Measurements from ENCODE around the gene BPI.

The BPI gene

DNA sequence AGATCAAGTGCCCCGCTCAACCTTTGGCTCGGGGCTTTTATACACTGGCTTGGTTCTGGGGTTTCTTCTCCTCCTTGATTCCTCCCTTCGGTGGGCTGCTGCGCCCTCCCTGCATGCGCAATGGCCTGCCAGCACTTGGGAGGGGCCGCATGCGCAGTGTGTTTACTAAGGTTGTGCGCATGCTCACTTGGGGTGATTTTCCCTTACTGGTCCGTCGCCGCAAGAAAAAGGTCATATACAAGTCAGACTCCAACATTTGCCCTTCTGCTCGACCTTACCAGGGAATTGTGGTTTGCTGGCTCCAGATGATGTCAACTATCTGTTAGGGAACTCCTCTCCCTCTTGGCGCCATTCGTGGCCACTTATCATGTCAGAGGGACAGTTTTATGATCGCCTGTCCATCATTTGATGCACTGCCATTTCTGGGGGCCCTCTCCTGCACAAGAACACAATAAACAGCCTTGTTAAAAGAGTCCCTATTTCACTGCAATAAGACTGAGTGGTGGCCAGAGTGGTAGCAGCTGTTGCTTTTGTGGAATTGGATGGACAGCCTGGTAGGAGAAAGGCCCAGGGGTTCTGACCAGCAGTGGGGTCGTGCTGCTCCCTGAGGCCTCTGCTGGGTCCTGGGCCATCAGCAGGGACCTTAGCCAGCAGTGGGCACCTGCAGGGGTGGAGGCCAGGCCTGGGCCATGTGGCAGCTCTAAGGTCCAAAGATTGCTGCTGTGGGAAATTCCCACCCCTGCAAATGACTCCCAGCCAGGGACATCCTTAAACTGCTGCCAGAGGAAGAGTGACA, 39.6 kb downstream of the BPI start:
- no peaks in the 10 kb centered on the region for H3K27me3 ChIP-seq (ENCODE audit: control insufficient read depth, insufficient read depth, low read length)
- no peak overlapping the region for H2AFZ ChIP-seq
- H3K9ac ChIP-seq, result no peak overlapping the region
- H3K36me3 ChIP-seq (ENCODE audit: control insufficient read depth, insufficient read depth, low read length), result no peaks in the 10 kb centered on the region
- H3K27ac ChIP-seq, result no peak overlapping the region
- TF ChIP-seq, protein P1, sequence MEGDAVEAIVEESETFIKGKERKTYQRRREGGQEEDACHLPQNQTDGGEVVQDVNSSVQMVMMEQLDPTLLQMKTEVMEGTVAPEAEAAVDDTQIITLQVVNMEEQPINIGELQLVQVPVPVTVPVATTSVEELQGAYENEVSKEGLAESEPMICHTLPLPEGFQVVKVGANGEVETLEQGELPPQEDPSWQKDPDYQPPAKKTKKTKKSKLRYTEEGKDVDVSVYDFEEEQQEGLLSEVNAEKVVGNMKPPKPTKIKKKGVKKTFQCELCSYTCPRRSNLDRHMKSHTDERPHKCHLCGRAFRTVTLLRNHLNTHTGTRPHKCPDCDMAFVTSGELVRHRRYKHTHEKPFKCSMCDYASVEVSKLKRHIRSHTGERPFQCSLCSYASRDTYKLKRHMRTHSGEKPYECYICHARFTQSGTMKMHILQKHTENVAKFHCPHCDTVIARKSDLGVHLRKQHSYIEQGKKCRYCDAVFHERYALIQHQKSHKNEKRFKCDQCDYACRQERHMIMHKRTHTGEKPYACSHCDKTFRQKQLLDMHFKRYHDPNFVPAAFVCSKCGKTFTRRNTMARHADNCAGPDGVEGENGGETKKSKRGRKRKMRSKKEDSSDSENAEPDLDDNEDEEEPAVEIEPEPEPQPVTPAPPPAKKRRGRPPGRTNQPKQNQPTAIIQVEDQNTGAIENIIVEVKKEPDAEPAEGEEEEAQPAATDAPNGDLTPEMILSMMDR (IDR thresholded peaks at IDR 0.05), result no peak
- H3K4me1 ChIP-seq, result no peaks in the 10 kb centered on the region
- H3K9me3 ChIP-seq (ENCODE audit: control insufficient read depth, low read length), result no peaks in the 10 kb centered on the region
- no peak overlapping the region for H3K4me2 ChIP-seq (ENCODE audit: low read length)
- H3K79me2 ChIP-seq, result no peaks in the 10 kb centered on the region
- no peak overlapping the region for H3K4me3 ChIP-seq (ENCODE audit: low read depth, low read length)

- TF ChIP-seq, protein P1 (IDR thresholded peaks at IDR 0.05), result no peak
- Histone ChIP-seq H3K4me3 (ENCODE audit: low read depth, low read length) (no peak overlapping the region), H3K27ac (no peak overlapping the region)
Measured at GRCh38 chr20:38344107-38344701, 40.2 kb downstream of the BPI start.

GRCh38 chr20:38345643-38346042, 41.7 kb downstream of the BPI start:
- TF ChIP-seq, protein P1 (IDR thresholded peaks at IDR 0.05), result no peak

More at GRCh38 chr20:38344107-38344701, 40.2 kb downstream of the BPI start:
- Histone ChIP-seq H3K27me3 (ENCODE audit: control insufficient read depth, insufficient read depth, low read length) (no peaks in the 10 kb centered on the region), H3K4me1 (no peaks in the 10 kb centered on the region), H3K9me3 (ENCODE audit: control insufficient read depth, low read length) (no peaks in the 10 kb centered on the region), H3K4me2 (ENCODE audit: low read length) (no peak overlapping the region), H3K79me2 (no peaks in the 10 kb centered on the region), H2AFZ (no peak overlapping the region), H3K36me3 (ENCODE audit: control insufficient read depth, insufficient read depth, low read length) (no peaks in the 10 kb centered on the region), H3K9ac (no peak overlapping the region)

GRCh38 chr20:38346247-38346651, 42.3 kb downstream of the BPI start, which contains the start of gene LBP:
Gene LBP (plus strand): TSS chr20:38346482. CDS start chr20:38346517, 35 bp downstream.
- no peaks in the 10 kb centered on the region for H3K4me1 ChIP-seq
- no peaks in the 10 kb centered on the region for H3K79me2 ChIP-seq
- TF ChIP-seq, protein P1 (IDR thresholded peaks at IDR 0.05), result no peak
- no peaks in the 10 kb centered on the region for H3K9me3 ChIP-seq (ENCODE audit: control insufficient read depth, low read length)
- no peak within 1 kb of the TSS for H3K4me3 ChIP-seq (ENCODE audit: low read depth, low read length)
- H3K27me3 ChIP-seq (ENCODE audit: control insufficient read depth, insufficient read depth, low read length), result no peaks in the 10 kb centered on the region
- H2AFZ ChIP-seq, result no peak within 1 kb of the TSS
- H3K36me3 ChIP-seq (ENCODE audit: control insufficient read depth, insufficient read depth, low read length), result no peaks in the 10 kb centered on the region
- no peak within 1 kb of the TSS for H3K9ac ChIP-seq
- H3K4me2 ChIP-seq (ENCODE audit: low read length), result no peak within 1 kb of the TSS
- no peak within 1 kb of the TSS for H3K27ac ChIP-seq

More at GRCh38 chr20:38345643-38346042, 41.7 kb downstream of the BPI start:
- Histone ChIP-seq H3K4me3 (ENCODE audit: low read depth, low read length) (no peak overlapping the region), H3K4me2 (ENCODE audit: low read length) (no peak overlapping the region), H3K4me1 (no peaks in the 10 kb centered on the region), H3K9ac (no peak overlapping the region), H3K27ac (no peak overlapping the region), H3K36me3 (ENCODE audit: control insufficient read depth, insufficient read depth, low read length) (no peaks in the 10 kb centered on the region), H3K79me2 (no peaks in the 10 kb centered on the region), H3K27me3 (ENCODE audit: control insufficient read depth, insufficient read depth, low read length) (no peaks in the 10 kb centered on the region), H3K9me3 (ENCODE audit: control insufficient read depth, low read length) (no peaks in the 10 kb centered on the region), H2AFZ (no peak overlapping the region)
